GM12864 (cell line): ENCODE results near the gene SLC24A4.

Source experiments
- DNase-seq: peaks from one replicate; pipeline ENCODE4 v3.0.0-alpha.2; 2011; ENCODE audit warnings: low read depth
- H3K4me3 ChIP-seq: 2 replicates; pipeline ENCODE4 v1.5.1; 2011; ENCODE audit warnings: mild to moderate bottlenecking, low read depth, low read length, control low read depth
- CTCF ChIP-seq: IDR thresholded peaks from 2 replicates; pipeline ENCODE4 v1.5.1; 2011; ENCODE audit warnings: low read depth, mild to moderate bottlenecking, moderate library complexity, low read length, control low read depth, inconsistent platforms; ENCODE audit errors: missing control alignments

SLC24A4 gene

GRCh38 chr14:92380131-92380530, 57.2 kb downstream of the SLC24A4 start:
- no peak for TF ChIP-seq CTCF
- DNase-seq, result no peak
- H3K4me3 ChIP-seq, result no peak overlapping the region

GRCh38 chr14:92380582-92380981, 57.6 kb downstream of the SLC24A4 start:
- DNase-seq, result no peak
- no peak overlapping the region for H3K4me3 ChIP-seq
- TF ChIP-seq CTCF, result no peak

- no peak for DNase-seq
- TF ChIP-seq CTCF, result peak; percentile 32
- H3K4me3 ChIP-seq, result no peak overlapping the region
Observed at GRCh38 chr14:92382677-92383076, 59.7 kb downstream of the SLC24A4 start.

- H3K4me3 ChIP-seq, result no peak overlapping the region
- no peak for TF ChIP-seq CTCF
- no peak for DNase-seq
Observed at GRCh38 chr14:92383805-92384204, 60.8 kb downstream of the SLC24A4 start.

- no peak for DNase-seq
- H3K4me3 ChIP-seq, result no peak overlapping the region
- TF ChIP-seq CTCF, result no peak
Observed at GRCh38 chr14:92384461-92385133, 61.6 kb downstream of the SLC24A4 start.

GRCh38 chr14:92385561-92385960, 62.6 kb downstream of the SLC24A4 start:
- no peak for DNase-seq
- H3K4me3 ChIP-seq, result no peak overlapping the region
- TF ChIP-seq CTCF, result no peak

- TF ChIP-seq CTCF, result no peak
- DNase-seq, result no peak
- no peak overlapping the region for H3K4me3 ChIP-seq
Observed at GRCh38 chr14:92386165-92386564, 63.2 kb downstream of the SLC24A4 start.
